ENCODE data around the gene RNF150.
"Not testable (repeated sequence)": the region's sequence is repeated elsewhere in the genome, so short reads cannot be mapped to it uniquely, and the experiment has no call there.

The RNF150 gene

GRCh38 chr4:141074098-141074878 is 59.0 kb downstream of the RNF150 start:
- no peak for DNase-seq

GRCh38 chr4:141066690-141067089 is 66.6 kb downstream of the RNF150 start:
- DNase-seq = no peak

GRCh38 chr4:141065872-141066271 is 67.4 kb downstream of the RNF150 start:
- DNase-seq = no peak

- DNase-seq = no peak
Measured at GRCh38 chr4:141062651-141063050, 70.6 kb downstream of the RNF150 start.

GRCh38 chr4:141058591-141059512 is 74.4 kb downstream of the RNF150 start:
- DNase-seq = no peak

- DNase-seq = no peak
Measured at GRCh38 chr4:141057582-141057981, 75.7 kb downstream of the RNF150 start.

GRCh38 chr4:141056473-141056872 is 76.8 kb downstream of the RNF150 start:
- DNase-seq = no peak

- no peak for DNase-seq
Measured at GRCh38 chr4:141054446-141054845, 78.8 kb downstream of the RNF150 start.

GRCh38 chr4:141050999-141051398 is 82.3 kb downstream of the RNF150 start:
- not testable (repeated sequence) for DNase-seq

GRCh38 chr4:141047228-141047884 is 85.9 kb downstream of the RNF150 start:
- DNase-seq = no peak

GRCh38 chr4:141046255-141046654 is 87.0 kb downstream of the RNF150 start:
- DNase-seq = no peak

GRCh38 chr4:141045848-141046247 is 87.4 kb downstream of the RNF150 start:
- DNase-seq = no peak

- DNase-seq = no peak
Measured at GRCh38 chr4:141041021-141041476, 92.2 kb downstream of the RNF150 start.

GRCh38 chr4:141039156-141039555 is 94.1 kb downstream of the RNF150 start:
- no peak for DNase-seq

GRCh38 chr4:141038428-141038827 is 94.8 kb downstream of the RNF150 start:
- DNase-seq = no peak

- DNase-seq = no peak
Measured at GRCh38 chr4:141037446-141037845, 95.8 kb downstream of the RNF150 start.

GRCh38 chr4:141036786-141037185 is 96.5 kb downstream of the RNF150 start:
- DNase-seq = no peak

- DNase-seq = no peak
Measured at GRCh38 chr4:141035920-141036319, 97.3 kb downstream of the RNF150 start.

- DNase-seq = peak; percentile 63
Measured at GRCh38 chr4:141028024-141028529, 105.2 kb downstream of the RNF150 start.

- DNase-seq = no peak
Measured at GRCh38 chr4:141027421-141027820, 105.8 kb downstream of the RNF150 start.

- no peak for DNase-seq
Measured at GRCh38 chr4:141026900-141027299, 106.4 kb downstream of the RNF150 start.

GRCh38 chr4:141023051-141023450 is 110.2 kb downstream of the RNF150 start:
- DNase-seq = no peak

GRCh38 chr4:141022111-141022695 is 111.1 kb downstream of the RNF150 start:
- peak; percentile 67 for DNase-seq

All from NCI-H1694 (cell line).